Activated B cell treated with CpG ODN at 0.5 μM for 24 hours (primary cell): Measurements from ENCODE around the gene MGMT. TPM values are rescaled to one million over a fixed set of nuclear protein-coding genes. Genes with fewer than 3 reads are reported as not detected.

ENCODE experiments used
- ATAC-seq: fragments of 200-7000 bp; cut with Tn5 transposase; one replicate; pipeline ENCODE4 v1.10.0; 2021; ENCODE audit warnings: low read depth, mild to moderate bottlenecking, moderate library complexity
- CTCF ChIA-PET: fragments of 350-600 bp; sonication (Branson Sonifier 250); formaldehyde crosslinking; loops from one replicate; lab custom pipeline; 2021; ENCODE audit warnings: antibody characterized with exemption; lab: Charles Lee
- POLR2A ChIA-PET: fragments of 350-600 bp; sonication (Branson Sonifier 250); formaldehyde crosslinking; loops from one replicate; lab custom pipeline; 2021; ENCODE audit warnings: antibody characterized with exemption; lab: Charles Lee
- DNase-seq: peaks from one replicate; pipeline ENCODE4 v3.0.0; 2022
- H3K27ac Mint-ChIP-seq: one replicate; pipeline ENCODE4 v1.8.0; 2020; ENCODE audit warnings: mixed read lengths
- H3K27me3 Mint-ChIP-seq: one replicate; pipeline ENCODE4 v1.8.0; 2021; ENCODE audit warnings: mixed read lengths
- H3K36me3 Mint-ChIP-seq: one replicate; pipeline ENCODE4 v1.8.0; 2021; ENCODE audit warnings: low read depth, mixed read lengths
- H3K4me1 Mint-ChIP-seq: one replicate; pipeline ENCODE4 v1.8.0; 2021; ENCODE audit warnings: mixed read lengths
- H3K4me3 Mint-ChIP-seq: one replicate; pipeline ENCODE4 v1.8.0; 2020; ENCODE audit warnings: mild to moderate bottlenecking, mixed read lengths
- H3K9me3 Mint-ChIP-seq: one replicate; pipeline ENCODE4 v1.8.0; 2020; ENCODE audit warnings: mixed read lengths
- intact Hi-C: fragments of 100-400 bp; cut with micrococcal nuclease; formaldehyde crosslinking; loops from one replicate; pipeline ENCODE4 v1.15.1; 2024
- total RNA-seq: library from RNA; stranded (reverse); gene quantifications from 2 replicates; pipeline ENCODE4 v1.2.3, GENCODE V29; 2022
- TF ChIP-seq, protein P1 (sequence below): fragments of 200-600 bp; IDR thresholded peaks from one replicate; pipeline ENCODE4 v1.8.0; 2022; ENCODE audit warnings: antibody characterized with exemption, mild to moderate bottlenecking

The MGMT gene
- total RNA-seq, 1 donor from 2014 or later, result 25.8 TPM

DNA sequence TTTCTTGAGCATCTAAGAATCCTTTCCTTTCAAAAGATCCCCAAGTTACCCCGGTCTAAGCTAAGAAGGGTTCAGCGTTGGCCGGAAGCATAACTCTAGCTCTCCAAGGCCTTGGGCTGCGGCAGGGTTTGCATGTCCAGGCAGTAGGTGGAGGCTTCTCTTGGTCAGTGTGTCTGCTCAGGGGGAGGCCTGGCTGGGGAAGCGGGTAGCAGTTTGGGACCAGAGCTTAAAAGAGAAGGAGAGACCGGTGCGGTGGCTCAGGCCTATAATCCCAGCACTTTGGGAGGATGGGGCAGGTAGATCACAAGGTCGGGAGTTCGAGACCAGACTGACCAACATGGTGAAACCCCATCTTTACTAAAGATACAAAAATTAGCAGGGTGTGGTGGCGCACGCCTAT is 226.3 kb downstream of the MGMT start:
- ATAC-seq (no peak), DNase-seq (no peak)
- H3K27me3 Mint-ChIP-seq, result no peaks in the 10 kb centered on the region
- ChIA-PET CTCF (no interaction called here), POLR2A (no interaction called here)
- H3K4me1 Mint-ChIP-seq, result no peaks in the 10 kb centered on the region
- no peak overlapping the region for H3K27ac Mint-ChIP-seq
- H3K36me3 Mint-ChIP-seq, result peaks cover 5% of the 10 kb centered on the region
- no peaks in the 10 kb centered on the region for H3K9me3 Mint-ChIP-seq
- H3K4me3 Mint-ChIP-seq, result no peak overlapping the region
- intact Hi-C loops, result no loop called here
- TF ChIP-seq, protein P1, sequence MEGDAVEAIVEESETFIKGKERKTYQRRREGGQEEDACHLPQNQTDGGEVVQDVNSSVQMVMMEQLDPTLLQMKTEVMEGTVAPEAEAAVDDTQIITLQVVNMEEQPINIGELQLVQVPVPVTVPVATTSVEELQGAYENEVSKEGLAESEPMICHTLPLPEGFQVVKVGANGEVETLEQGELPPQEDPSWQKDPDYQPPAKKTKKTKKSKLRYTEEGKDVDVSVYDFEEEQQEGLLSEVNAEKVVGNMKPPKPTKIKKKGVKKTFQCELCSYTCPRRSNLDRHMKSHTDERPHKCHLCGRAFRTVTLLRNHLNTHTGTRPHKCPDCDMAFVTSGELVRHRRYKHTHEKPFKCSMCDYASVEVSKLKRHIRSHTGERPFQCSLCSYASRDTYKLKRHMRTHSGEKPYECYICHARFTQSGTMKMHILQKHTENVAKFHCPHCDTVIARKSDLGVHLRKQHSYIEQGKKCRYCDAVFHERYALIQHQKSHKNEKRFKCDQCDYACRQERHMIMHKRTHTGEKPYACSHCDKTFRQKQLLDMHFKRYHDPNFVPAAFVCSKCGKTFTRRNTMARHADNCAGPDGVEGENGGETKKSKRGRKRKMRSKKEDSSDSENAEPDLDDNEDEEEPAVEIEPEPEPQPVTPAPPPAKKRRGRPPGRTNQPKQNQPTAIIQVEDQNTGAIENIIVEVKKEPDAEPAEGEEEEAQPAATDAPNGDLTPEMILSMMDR, result no peak

DNA sequence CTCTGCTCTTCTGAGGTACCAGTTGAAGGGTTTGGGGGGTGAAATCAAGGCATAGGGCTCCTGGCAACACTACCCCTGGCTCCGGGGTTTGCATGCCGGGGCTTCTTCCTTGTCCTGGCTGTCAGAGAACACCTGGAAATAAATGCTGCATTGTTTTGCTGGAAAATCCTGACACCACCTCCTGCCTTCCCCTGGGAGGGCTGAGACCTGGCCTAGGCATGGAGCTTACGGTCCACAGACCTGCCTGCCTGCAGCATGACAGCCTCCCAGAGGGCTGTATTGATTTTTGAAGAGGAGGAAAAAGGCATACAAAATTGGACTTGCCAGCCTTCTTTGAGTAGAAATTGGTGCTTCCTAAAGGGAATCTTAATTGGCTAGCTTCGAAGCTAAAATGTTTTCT is 227.1 kb downstream of the MGMT start:
- CTCF ChIA-PET, result no interaction called here
- H3K4me3 Mint-ChIP-seq, result no peak overlapping the region
- no peaks in the 10 kb centered on the region for H3K9me3 Mint-ChIP-seq
- POLR2A ChIA-PET, result no interaction called here
- DNase-seq (no peak), ATAC-seq (no peak)
- no peaks in the 10 kb centered on the region for H3K4me1 Mint-ChIP-seq
- peaks cover 5% of the 10 kb centered on the region for H3K36me3 Mint-ChIP-seq
- TF ChIP-seq, protein P1, result no peak
- intact Hi-C loops, result no loop called here
- no peak overlapping the region for H3K27ac Mint-ChIP-seq
- no peaks in the 10 kb centered on the region for H3K27me3 Mint-ChIP-seq

DNA sequence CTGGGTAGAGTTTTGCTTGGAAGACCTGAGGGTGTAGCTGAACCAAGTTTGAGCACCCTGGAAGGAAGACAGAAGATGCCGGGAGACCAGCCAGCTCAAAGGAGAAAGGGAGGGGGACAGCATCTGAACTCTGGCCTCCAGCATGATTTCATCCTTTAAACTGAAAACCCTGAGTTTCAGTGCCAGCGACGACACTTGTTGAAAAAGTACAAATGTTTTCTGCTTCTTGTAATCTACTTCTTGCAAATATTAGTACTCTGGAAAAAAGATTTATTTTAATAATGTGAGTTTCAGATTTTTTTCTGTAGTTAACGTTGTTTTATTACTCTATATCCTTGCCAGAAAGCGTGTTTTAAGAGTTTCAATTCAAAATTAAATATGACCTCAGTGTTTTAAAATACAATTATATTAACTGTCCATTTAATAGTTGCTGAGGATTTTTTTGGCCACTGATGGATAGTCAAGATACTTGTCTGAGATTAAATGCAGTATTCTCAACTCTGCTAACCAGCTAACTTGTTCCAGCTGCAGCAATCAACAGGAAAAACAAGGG is 227.7 kb downstream of the MGMT start:
- intact Hi-C loops, result no loop called here
- POLR2A ChIA-PET, result no interaction called here
- H3K9me3 Mint-ChIP-seq, result no peaks in the 10 kb centered on the region
- H3K4me1 Mint-ChIP-seq, result no peaks in the 10 kb centered on the region
- ATAC-seq (no peak), DNase-seq (no peak)
- no peaks in the 10 kb centered on the region for H3K27me3 Mint-ChIP-seq
- no peak overlapping the region for H3K4me3 Mint-ChIP-seq
- TF ChIP-seq, protein P1, result no peak
- H3K36me3 Mint-ChIP-seq, result peaks cover 8% of the 10 kb centered on the region
- CTCF ChIA-PET, result no interaction called here
- H3K27ac Mint-ChIP-seq, result no peak overlapping the region

DNA sequence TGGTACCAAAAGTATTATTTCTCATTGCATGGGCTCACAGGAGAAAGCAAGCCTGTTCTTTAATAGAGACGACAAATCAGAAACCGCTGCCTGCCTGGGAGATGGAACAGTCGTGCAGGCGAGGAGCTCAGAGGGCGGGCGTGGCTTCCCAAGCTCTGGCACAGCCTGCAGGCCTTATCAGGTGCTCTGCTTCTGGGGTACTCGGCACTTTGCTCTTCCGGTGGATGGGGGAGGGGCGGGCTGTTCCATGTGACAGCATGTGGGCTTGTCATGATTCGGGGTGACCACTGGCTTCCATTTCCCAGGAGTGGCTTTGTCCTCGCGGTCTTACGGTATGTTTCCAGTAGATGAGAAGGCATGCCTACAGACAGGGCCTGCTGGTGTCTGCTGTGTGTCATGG is 228.6 kb downstream of the MGMT start:
- no peaks in the 10 kb centered on the region for H3K9me3 Mint-ChIP-seq
- ChIA-PET POLR2A (no interaction called here), CTCF (no interaction called here)
- ATAC-seq (no peak), DNase-seq (no peak)
- no peak overlapping the region for H3K4me3 Mint-ChIP-seq
- TF ChIP-seq, protein P1, result no peak
- H3K27me3 Mint-ChIP-seq, result no peaks in the 10 kb centered on the region
- no peak overlapping the region for H3K27ac Mint-ChIP-seq
- intact Hi-C loops, result no loop called here
- H3K36me3 Mint-ChIP-seq, result peaks cover 15% of the 10 kb centered on the region
- H3K4me1 Mint-ChIP-seq, result no peaks in the 10 kb centered on the region

DNA sequence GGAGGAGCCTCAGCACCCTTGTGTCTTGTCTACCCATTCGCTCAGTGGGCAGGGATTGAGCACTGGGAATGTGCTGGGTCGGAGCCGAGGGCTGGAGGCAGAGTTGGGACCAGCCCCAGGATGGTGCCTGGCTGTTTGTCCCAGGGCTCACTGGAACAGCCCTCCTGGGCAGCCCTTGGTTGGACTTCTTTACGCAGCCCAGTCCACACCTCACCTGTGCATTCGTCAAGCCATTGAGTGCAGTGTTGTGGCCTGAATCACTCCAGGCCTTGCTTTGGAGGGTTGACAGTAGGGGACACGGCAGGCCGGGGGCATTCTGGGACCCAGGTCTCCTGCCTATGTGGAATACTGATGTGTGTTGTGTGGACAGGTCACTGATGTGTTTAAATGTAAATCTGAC is 229.6 kb downstream of the MGMT start:
- Mint-ChIP-seq H3K9me3 (no peaks in the 10 kb centered on the region), H3K36me3 (peaks cover 19% of the 10 kb centered on the region), H3K27ac (no peak overlapping the region), H3K4me1 (no peaks in the 10 kb centered on the region), H3K4me3 (no peak overlapping the region), H3K27me3 (no peaks in the 10 kb centered on the region)
- TF ChIP-seq, protein P1, result no peak
- ATAC-seq, result no peak
- CTCF ChIA-PET, result no interaction called here
- intact Hi-C loops, result no loop called here
- POLR2A ChIA-PET, result no interaction called here
- DNase-seq, result no peak
